GM12872 (cell line): ENCODE results near the gene NPC2.

Experiments used
- TF ChIP-seq, protein P1 (sequence below): IDR thresholded peaks from 3 replicates; pipeline ENCODE4 v1.5.1; 2011; ENCODE audit warnings: low read depth, mild to moderate bottlenecking, low read length, moderate library complexity; ENCODE audit not compliant: insufficient read depth

Gene NPC2

DNA sequence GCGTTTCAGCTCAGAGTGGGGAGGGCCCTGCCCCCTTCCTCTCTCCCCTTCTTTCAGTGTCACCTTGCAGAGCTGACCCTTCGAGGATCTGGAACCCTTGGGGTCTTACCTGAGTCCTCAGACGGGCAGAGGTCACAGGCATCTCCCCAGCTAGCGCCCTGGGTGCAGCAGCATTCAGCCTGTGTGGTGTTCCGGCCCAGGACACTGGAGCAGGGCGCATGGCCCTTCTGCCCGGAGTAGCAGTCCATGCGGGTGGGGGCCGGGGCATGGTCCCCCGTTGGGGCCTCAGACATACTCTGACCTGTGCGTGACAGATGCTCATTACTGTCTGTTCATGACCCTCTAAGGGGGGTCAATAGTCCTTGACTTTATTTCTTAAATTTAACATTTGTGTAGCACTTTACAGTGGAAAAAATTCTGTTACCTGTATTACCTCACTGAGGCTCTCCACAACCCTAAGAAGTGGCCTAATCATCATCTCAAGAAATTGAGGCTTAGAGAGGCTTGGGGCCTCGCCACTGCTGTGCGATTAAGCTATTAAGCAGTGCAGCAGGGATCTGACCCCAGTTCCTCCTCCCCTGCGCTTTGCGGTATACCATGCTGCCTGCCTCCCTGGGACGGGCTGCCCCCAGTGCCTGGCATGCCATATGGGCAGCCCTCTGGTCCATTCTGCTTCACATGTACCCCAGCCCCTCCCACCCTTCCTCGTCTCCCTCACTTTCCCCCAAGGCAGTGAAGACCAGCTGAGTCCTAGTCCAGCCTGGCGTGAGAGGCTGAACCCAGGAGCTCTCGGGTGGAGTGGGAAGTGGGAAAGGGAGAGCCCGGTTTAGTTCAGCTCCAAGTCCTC lies 12.0 kb upstream of the NPC2 start:
- TF ChIP-seq, protein P1, sequence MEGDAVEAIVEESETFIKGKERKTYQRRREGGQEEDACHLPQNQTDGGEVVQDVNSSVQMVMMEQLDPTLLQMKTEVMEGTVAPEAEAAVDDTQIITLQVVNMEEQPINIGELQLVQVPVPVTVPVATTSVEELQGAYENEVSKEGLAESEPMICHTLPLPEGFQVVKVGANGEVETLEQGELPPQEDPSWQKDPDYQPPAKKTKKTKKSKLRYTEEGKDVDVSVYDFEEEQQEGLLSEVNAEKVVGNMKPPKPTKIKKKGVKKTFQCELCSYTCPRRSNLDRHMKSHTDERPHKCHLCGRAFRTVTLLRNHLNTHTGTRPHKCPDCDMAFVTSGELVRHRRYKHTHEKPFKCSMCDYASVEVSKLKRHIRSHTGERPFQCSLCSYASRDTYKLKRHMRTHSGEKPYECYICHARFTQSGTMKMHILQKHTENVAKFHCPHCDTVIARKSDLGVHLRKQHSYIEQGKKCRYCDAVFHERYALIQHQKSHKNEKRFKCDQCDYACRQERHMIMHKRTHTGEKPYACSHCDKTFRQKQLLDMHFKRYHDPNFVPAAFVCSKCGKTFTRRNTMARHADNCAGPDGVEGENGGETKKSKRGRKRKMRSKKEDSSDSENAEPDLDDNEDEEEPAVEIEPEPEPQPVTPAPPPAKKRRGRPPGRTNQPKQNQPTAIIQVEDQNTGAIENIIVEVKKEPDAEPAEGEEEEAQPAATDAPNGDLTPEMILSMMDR = no peak

DNA sequence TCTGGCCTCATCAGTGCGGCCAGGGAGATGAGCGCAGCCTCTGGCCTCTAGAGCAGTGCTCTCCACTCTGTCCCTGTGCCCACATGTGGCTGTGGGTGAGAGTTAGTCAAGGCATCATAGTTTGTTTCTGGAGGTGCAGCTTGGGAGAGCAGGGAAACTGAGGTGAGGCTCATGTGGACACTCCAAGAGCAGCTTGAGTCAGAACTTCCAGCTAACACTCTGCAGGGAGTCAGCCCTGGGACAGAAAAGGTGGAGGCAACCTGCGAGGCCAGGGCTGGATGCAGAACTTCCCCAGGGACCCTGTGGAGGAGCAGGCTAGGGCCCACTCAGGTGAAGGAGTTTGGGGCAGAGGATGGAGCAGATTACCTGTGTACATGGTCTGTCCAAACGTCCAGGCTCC lies 11.3 kb upstream of the NPC2 start:
- TF ChIP-seq, protein P1 = no peak

GRCh38 chr14:74503938-74504335 lies 10.8 kb upstream of the NPC2 start:
- TF ChIP-seq, protein P1 = no peak

- TF ChIP-seq, protein P1 = no peak
Measured at GRCh38 chr14:74503291-74503937, 10.3 kb upstream of the NPC2 start.

DNA sequence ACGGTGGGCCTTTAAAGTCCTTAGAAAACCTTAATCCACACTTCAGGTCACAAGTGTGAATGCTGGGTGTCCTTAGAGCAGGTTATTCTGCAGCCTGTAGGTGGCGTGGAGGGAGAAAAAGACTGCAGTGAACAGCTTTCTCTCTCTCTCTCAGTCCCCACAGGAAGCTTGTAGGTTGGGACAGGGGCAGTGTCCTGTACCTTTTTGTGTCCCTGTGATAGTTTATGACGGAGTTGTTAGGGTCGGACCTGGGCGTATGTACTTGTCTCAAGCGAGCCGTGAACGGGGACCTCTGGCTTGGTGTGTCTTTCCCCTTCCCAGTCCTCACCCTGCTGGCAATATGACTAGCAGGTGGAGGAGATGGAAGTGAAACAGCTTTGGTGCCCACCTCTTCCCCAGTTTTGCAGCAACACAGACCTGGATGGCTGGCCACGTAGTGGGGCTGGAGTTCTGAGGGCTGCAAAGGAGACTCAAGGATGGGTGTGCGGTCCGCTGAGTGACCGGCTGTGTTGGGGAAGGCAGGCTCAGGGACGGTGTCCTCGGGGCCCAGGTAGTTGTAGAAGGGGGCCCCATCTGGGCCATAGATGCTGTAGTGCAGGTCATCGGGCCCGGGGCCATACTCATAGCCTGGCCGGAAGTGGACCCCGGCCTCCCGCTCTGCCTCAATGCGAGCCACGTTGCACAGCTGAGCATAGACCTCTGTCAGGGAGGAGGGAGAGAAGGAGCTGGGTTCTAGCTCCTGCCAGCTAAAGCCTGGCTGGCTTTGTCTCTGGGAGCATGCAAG lies 9.3 kb upstream of the NPC2 start:
- TF ChIP-seq, protein P1 = peak; percentile 78

DNA sequence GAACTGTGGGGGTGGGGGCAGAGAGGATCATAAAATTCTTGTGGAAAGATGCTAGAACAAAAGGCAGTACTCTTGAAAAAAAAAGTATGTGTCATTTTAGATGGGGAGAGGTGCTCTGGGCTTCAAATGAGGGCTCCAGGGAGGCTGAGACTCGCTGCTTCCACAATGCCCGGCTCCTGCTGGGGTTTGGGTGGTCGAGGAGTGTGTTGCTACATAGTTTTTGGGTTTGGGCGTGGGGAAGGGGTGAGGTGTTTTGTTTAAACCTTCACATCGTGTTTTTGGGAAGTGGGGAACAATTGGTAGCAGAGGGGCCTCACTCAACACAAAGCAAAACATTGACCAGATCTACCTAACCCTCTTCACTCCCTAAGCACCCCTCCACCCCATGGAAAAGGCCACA lies 8.6 kb upstream of the NPC2 start:
- TF ChIP-seq, protein P1 = no peak

- TF ChIP-seq, protein P1 = peak; percentile 45; the same call in 2 of the 3 replicates
Measured at GRCh38 chr14:74501135-74501614, 8.1 kb upstream of the NPC2 start.
